KOPT-K1 (cell line): ENCODE results near the gene RNU6-9.

ENCODE experiments used
- H3K27ac ChIP-seq: fragments of 200-600 bp; sonication (generic); 2 replicates; pipeline ENCODE4 v1.5.1; 2016; ENCODE audit warnings: antibody characterized with exemption, mild to moderate bottlenecking, low read depth, low read length; ENCODE audit not compliant: poor library complexity, severe bottlenecking
- H3K36me3 ChIP-seq: fragments of 200-600 bp; sonication (generic); 2 replicates; pipeline ENCODE4 v1.5.1; 2017; ENCODE audit warnings: antibody characterized with exemption, mild to moderate bottlenecking, low read length, moderate library complexity; ENCODE audit not compliant: insufficient read depth
- H3K9me3 ChIP-seq: fragments of 200-600 bp; sonication (generic); 2 replicates; pipeline ENCODE4 v1.5.1; 2017; ENCODE audit warnings: antibody characterized with exemption, low read length, mild to moderate bottlenecking; ENCODE audit not compliant: insufficient read depth, poor library complexity, severe bottlenecking

Gene RNU6-9

DNA sequence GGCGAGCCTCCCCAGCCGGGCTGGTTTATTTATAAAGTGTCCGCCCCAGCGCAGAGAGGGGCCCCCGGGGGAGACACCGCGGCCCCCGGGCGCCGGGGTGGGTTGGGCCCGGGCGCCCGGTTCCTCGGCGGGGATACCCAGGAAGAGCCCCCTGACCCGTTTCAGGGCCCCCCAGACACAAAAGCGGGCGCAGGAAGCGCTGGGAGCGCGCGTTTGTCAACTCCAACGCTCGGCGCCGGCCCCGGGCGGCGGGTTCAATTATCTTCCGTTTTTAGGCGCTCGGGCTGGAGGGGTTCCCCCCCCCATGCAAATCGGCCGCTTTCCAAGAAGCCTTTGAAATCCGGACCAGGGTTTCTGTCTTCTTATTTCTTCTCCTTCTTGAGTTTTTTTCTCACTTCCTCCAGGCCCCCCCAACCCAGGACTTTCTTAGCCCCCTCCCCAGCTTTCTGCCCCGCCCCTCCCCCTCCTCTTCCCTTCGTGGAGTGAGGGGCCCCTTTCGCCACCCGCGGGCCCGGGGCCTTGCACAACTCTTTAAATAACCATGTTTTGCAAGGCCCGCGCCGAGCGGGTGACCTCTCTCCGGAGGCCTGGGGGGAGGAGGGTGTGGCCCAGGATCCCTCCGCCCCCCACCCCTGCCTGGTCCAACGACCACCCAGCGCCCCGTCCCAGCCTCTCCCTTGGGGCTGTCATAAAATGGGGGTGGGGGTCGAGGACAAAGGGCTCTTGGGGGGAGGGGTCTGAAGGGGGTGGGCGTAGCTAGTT, 33.5 kb downstream of the RNU6-9 start:
- no peaks in the 10 kb centered on the region for H3K9me3 ChIP-seq
- H3K27ac ChIP-seq: peak overlapping the region; percentile 77
- peaks cover 4% of the 10 kb centered on the region; the same call in 1 of the 2 replicates for H3K36me3 ChIP-seq

DNA sequence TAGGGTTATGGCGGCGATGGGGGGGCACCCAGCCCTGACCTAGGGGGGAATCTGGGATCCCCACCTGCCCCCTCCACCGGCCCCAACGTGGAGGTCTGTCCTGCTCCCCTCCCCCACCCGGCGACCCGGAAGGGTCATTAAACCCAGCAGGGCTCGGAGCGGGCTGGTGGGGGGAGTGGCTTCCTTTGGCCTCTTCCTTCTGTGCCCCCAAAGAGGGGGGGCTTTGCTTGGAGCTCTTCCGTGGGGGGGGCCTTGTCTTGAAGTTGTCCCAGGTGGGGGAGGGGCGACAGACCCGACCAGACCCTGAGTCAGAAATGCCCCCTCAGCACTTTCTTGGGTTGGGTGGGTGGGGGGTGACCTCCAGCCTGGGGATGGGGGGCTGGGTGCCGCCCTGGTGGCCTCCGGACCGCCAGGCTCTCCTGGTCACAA, 34.1 kb downstream of the RNU6-9 start:
- Histone ChIP-seq H3K9me3 (no peaks in the 10 kb centered on the region), H3K27ac (peak overlapping the region; percentile 77), H3K36me3 (peaks cover 4% of the 10 kb centered on the region; the same call in 1 of the 2 replicates)

DNA sequence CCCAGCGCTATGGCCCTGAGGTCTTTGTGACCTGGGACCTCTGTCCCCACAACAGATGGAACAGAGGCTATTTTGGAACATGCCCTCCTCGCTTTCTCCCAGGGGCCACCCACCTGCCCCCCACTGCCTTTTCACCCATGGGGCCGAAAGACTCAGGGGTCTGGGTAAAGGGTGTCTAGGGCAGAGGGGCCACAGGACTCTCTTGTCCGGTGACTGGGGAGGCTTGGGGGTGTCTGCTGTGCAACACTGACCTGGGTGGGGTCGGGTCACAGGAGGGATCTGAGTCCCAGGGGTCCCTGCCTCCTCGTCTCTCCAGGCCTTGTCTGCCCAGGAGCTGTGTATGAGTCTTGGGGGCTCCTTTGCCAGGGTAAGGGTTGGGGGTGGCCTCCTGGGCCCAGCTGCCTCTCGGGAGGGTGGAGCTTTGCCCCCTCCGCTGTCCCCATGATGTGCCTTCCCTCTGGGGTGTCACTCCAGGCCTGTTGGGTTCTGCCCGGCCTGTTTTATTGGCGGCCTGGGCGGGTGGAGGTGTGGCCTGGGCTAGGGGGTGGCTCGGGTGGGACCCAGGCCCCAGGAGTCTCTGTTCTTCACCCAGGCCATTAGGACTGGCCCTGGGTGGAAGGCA, 34.6 kb downstream of the RNU6-9 start:
- peaks cover 4% of the 10 kb centered on the region; the same call in 1 of the 2 replicates for H3K36me3 ChIP-seq
- H3K27ac ChIP-seq: no peak overlapping the region
- H3K9me3 ChIP-seq: no peaks in the 10 kb centered on the region

GRCh38 chr19:928471-929202, 35.4 kb downstream of the RNU6-9 start:
- Histone ChIP-seq H3K36me3 (peaks cover 4% of the 10 kb centered on the region; the same call in 1 of the 2 replicates), H3K27ac (no peak overlapping the region), H3K9me3 (no peaks in the 10 kb centered on the region)

- no peak overlapping the region for H3K27ac ChIP-seq
- no peaks in the 10 kb centered on the region for H3K9me3 ChIP-seq
- peaks cover 4% of the 10 kb centered on the region; the same call in 1 of the 2 replicates for H3K36me3 ChIP-seq
Measured at GRCh38 chr19:929203-929890, 36.1 kb downstream of the RNU6-9 start.

GRCh38 chr19:929891-930258, 36.6 kb downstream of the RNU6-9 start:
- Histone ChIP-seq H3K27ac (no peak overlapping the region), H3K36me3 (peaks cover 4% of the 10 kb centered on the region; the same call in 1 of the 2 replicates), H3K9me3 (no peaks in the 10 kb centered on the region)

- Histone ChIP-seq H3K27ac (no peak overlapping the region), H3K9me3 (no peaks in the 10 kb centered on the region), H3K36me3 (peaks cover 4% of the 10 kb centered on the region; the same call in 1 of the 2 replicates)
Measured at GRCh38 chr19:931860-932647, 38.8 kb downstream of the RNU6-9 start.

DNA sequence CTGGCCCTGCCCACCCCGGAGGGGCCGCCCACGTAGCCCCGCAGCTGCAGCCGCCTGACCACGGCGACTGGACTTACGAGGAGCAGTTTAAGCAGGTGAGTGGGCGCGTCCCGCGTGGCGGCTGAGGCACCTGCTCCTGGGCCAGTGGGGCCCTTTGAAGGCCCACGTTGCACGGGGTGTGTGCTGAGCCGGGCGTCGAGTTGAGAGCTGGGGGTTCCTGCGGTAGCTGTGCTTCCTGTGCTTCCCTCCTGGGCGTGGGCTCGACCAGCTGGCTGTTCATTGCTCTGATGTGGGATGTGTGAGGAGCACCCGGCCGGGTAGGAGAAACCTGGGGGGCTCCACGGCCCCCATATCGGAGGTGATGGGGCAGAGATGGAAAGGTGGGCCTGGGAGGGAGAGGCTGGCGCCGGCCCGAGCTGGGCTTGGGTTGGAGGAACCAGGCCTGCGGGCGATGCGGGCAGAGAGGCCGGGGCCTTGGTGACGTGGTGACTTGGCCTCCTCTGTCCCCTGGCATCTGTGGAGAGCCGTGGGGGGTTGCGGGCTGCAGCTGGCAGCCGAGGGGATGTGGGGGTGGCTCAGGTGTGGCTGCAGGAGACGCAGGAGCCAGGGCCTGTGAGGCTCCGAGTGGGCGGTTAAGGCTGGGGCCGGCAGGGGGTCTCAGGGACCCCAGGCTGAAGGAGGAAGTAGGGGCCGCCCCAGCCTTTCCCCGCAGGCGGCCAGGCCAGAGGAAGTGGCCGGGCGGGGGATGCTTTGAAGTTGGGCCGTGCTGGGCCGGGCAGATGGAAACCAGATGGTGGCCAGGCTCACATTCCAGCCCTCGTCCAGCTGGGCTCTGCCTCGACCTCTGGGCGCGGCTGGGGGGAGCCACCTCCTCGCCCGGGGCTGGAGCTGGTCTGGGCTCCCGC, 39.6 kb downstream of the RNU6-9 start:
- peaks cover 4% of the 10 kb centered on the region; the same call in 1 of the 2 replicates for H3K36me3 ChIP-seq
- no peak overlapping the region for H3K27ac ChIP-seq
- H3K9me3 ChIP-seq: no peaks in the 10 kb centered on the region

- Histone ChIP-seq H3K9me3 (no peaks in the 10 kb centered on the region), H3K27ac (no peak overlapping the region), H3K36me3 (peaks cover 4% of the 10 kb centered on the region; the same call in 1 of the 2 replicates)
Measured at GRCh38 chr19:933553-933882, 40.2 kb downstream of the RNU6-9 start.

DNA sequence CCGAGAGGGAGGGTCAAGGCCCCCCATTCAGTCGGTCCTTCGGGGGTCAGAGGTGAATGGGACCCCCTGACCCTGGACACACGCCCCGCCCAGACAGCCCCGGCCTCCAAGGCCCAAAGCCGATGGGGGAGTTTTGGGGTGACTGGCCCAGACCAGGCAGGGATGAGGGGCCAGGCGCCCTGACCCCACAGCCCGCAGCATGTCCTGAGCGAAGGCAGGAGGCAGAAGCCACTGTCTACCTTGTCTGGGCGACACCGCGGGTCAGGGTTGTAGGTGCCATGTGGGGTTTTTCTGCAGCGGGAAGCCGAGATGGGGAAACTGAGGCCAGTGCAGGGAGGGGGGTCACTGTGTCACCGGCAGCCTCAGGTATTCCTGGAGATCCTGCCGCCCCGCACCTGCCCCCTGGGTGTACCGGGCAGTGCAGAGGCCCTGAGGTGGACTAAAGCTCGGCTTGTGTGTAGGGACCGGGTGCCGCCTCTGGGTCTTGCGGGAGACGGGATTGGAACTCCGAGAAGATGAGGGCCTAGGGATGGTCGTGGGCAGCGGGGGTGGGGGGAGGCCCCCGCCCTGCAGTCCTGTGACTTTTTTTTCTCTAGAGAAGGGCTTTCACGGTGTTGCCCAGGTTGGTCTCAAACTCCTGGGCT, 41.0 kb downstream of the RNU6-9 start:
- Histone ChIP-seq H3K27ac (no peak overlapping the region), H3K36me3 (peaks cover 4% of the 10 kb centered on the region; the same call in 1 of the 2 replicates), H3K9me3 (no peaks in the 10 kb centered on the region)

- Histone ChIP-seq H3K27ac (no peak overlapping the region), H3K9me3 (no peaks in the 10 kb centered on the region), H3K36me3 (no peaks in the 10 kb centered on the region)
Measured at GRCh38 chr19:934865-935479, 41.7 kb downstream of the RNU6-9 start.

- Histone ChIP-seq H3K27ac (no peak overlapping the region), H3K9me3 (no peaks in the 10 kb centered on the region), H3K36me3 (no peaks in the 10 kb centered on the region)
Measured at GRCh38 chr19:936175-936546, 42.9 kb downstream of the RNU6-9 start.

- Histone ChIP-seq H3K9me3 (no peaks in the 10 kb centered on the region), H3K36me3 (no peaks in the 10 kb centered on the region)
Measured at GRCh38 chr19:937259-937694, 44.0 kb downstream of the RNU6-9 start.

More at GRCh38 chr19:937259-937694, 44.0 kb downstream of the RNU6-9 start:
- H3K27ac ChIP-seq: no peak overlapping the region
